ENCODE data around the gene TAF6L. TPM values are rescaled to one million over a fixed set of nuclear protein-coding genes. Genes with fewer than 3 reads are reported as not detected.
A peak's percentile ranks its signal among the peaks of the same experiment; 100 is the strongest.

The TAF6L gene
- total and polyA plus RNA-seq, 12 donors: 7.7 to 18.9 (median 9.5) TPM

GRCh38 chr11:62726156-62726914, 44.9 kb upstream of the TAF6L start:
- peaks cover 12 to 67% (median 49%) of the 10 kb centered on the region in 9 donors for H3K4me1 ChIP-seq
- ATAC-seq: peak in 1 of 8 donors; percentile 3
- no peaks in the 10 kb centered on the region for H3K27me3 ChIP-seq
- no peak for DNase-seq
- no peaks in the 10 kb centered on the region for H3K9me3 ChIP-seq
- TF ChIP-seq CTCF (IDR thresholded peaks at IDR 0.05): no peak
- peak overlapping the region; percentile 87 to 99 (median 93) for H3K27ac ChIP-seq
- intact Hi-C loops (cut with DNase I): loop anchor here in 4 of 10 donors (2.0 to 5.0 kb wide), 4 partner anchors 18 to 116 kb away; partner anchors contain the start of genes TAF6L (in 2 of the 4) and NXF1 (in 1 of the 4)
- peaks cover 0 to 52% (median 29%) of the 10 kb centered on the region in 9 donors for H3K36me3 ChIP-seq
- WGBS, 2 donors: 1% methylated on average over 49 to 51 of the region's 51 CpGs
- peak overlapping the region; percentile 63 to 98 (median 89) for H3K4me3 ChIP-seq

GRCh38 chr11:62726915-62727164, 44.4 kb upstream of the TAF6L start:
- H3K27ac ChIP-seq: peak overlapping the region; percentile 87 to 99 (median 93)
- H3K9me3 ChIP-seq: no peaks in the 10 kb centered on the region
- H3K27me3 ChIP-seq: no peaks in the 10 kb centered on the region
- intact Hi-C loops (cut with DNase I): loop anchor here in 4 of 10 donors (2.0 to 5.0 kb wide), 4 partner anchors 18 to 115 kb away; partner anchors contain the start of genes TAF6L (in 2 of the 4) and NXF1 (in 1 of the 4)
- ATAC-seq: peak in 4 of 8 donors; percentile 5 to 17 (median 10)
- TF ChIP-seq CTCF (IDR thresholded peaks at IDR 0.05): no peak
- DNase-seq: no peak
- 1% methylated on average over 31 to 37 of the region's 37 CpGs for WGBS, 2 donors
- H3K4me3 ChIP-seq: peak overlapping the region; percentile 63 to 98 (median 89)
- H3K36me3 ChIP-seq: peaks cover 0 to 50% (median 24%) of the 10 kb centered on the region in 9 donors
- peaks cover 12 to 67% (median 49%) of the 10 kb centered on the region in 9 donors for H3K4me1 ChIP-seq

GRCh38 chr11:62727165-62727871, 43.9 kb upstream of the TAF6L start, which contains the start of gene HNRNPUL2:
Gene HNRNPUL2, minus strand, starts transcription at chr11:62727457. Its CDS starts 301 bp downstream, at chr11:62727156.
- peak in 3 of 9 donors; percentile 16 to 32 (median 19) for TF ChIP-seq CTCF (IDR thresholded peaks at IDR 0.05)
- Histone ChIP-seq H3K36me3 (peaks cover 0 to 47% (median 20%) of the 10 kb centered on the region in 9 donors), H3K4me1 (peaks cover 12 to 71% (median 51%) of the 10 kb centered on the region in 9 donors), H3K9me3 (no peaks in the 10 kb centered on the region), H3K27me3 (no peaks in the 10 kb centered on the region), H3K27ac (peak within 1 kb of the TSS; percentile 87 to 99 (median 93)), H3K4me3 (peak within 1 kb of the TSS; percentile 63 to 98 (median 89))
- DNase-seq (peak; percentile 98 to 99), ATAC-seq (peak; percentile 93 to 97 (median 94))
- intact Hi-C loops (cut with DNase I): loop anchor here in 4 of 10 donors (2.0 to 5.0 kb wide), 4 partner anchors 19 to 115 kb away; partner anchors contain the start of genes TAF6L (in 2 of the 4) and NXF1 (in 1 of the 4)
- 0% methylated on average over 65 to 72 of the region's 72 CpGs for WGBS, 2 donors

DNA sequence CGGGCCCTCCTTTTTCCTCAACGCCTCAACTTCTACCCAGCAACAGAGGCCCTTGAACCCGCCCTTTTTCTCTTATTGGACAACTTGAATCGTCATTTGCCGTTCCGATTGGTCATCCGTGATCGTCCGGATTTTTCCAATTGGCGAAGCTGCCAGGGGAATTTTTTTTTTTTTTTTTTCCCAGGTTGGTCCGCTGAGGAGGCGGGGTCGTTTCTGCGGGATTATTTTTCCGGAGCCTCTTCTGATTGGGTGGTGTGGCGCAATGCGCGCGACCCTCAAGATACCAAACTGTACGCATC, 43.4 kb upstream of the TAF6L start:
- intact Hi-C loops (cut with DNase I): loop anchor here in 5 of 10 donors (2.0 to 5.0 kb wide), 5 partner anchors 19 to 114 kb away; partner anchors contain the start of genes TAF6L (in 2 of the 5) and NXF1 (in 1 of the 5)
- H3K9me3 ChIP-seq: no peaks in the 10 kb centered on the region
- H3K4me1 ChIP-seq: peaks cover 12 to 72% (median 54%) of the 10 kb centered on the region in 9 donors
- ATAC-seq: peak; percentile 75 to 91 (median 84)
- no peak for TF ChIP-seq CTCF (IDR thresholded peaks at IDR 0.05)
- 0% methylated on average over 20 of the region's 20 CpGs for WGBS, 2 donors
- peaks cover 0 to 47% (median 20%) of the 10 kb centered on the region in 9 donors for H3K36me3 ChIP-seq
- no peaks in the 10 kb centered on the region for H3K27me3 ChIP-seq
- peak overlapping the region; percentile 87 to 99 (median 93) for H3K27ac ChIP-seq
- peak; percentile 71 to 95 for DNase-seq
- peak overlapping the region; percentile 63 to 98 (median 89) for H3K4me3 ChIP-seq
